ENCODE measurements around the gene TSHR.
"Not testable (repeated sequence)": the region's sequence is repeated elsewhere in the genome, so short reads cannot be mapped to it uniquely, and the experiment has no call there.

The TSHR gene

DNA sequence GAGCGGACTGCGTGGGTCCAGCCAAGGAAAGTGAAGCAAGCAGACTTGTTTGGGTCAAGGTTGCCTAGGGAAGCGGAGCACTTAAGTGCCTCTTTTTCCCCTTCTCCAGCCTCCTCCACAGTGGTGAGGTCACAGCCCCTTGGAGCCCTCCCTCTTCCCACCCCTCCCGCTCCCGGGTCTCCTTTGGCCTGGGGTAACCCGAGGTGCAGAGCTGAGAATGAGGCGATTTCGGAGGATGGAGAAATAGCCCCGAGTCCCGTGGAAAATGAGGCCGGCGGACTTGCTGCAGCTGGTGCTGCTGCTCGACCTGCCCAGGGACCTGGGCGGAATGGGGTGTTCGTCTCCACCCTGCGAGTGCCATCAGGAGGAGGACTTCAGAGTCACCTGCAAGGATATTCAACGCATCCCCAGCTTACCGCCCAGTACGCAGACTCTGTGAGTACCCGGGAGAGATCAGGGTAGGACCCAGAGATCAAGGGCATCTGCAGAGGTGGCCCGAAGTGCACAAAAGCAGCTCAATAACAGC lies at the start of gene TSHR:
TSHR (plus strand) TSS at position 206 of the 526 bp plus-strand sequence; CDS start at position 266, 60 bp downstream.
- Histone ChIP-seq H3K9me3 (ENCODE audit: control insufficient read depth in 1 of 2, low read length in 2 of 2) (no peaks in the 10 kb centered on the region), H3K4me1 (ENCODE audit: control insufficient read depth in 1 of 2, insufficient read depth in 2 of 2, low read length in 2 of 2) (peaks cover 4 to 11% of the 10 kb centered on the region in 2 donors), H3K9ac (ENCODE audit: low read depth in 1 of 2, low read length in 2 of 2) (peak within 1 kb of the TSS; percentile 41 to 69), H3K36me3 (ENCODE audit: control insufficient read depth in 1 of 2, insufficient read depth in 2 of 2, low read length in 2 of 2) (no peaks in the 10 kb centered on the region), H3K27ac (ENCODE audit: low read depth, low read length) (no peak within 1 kb of the TSS), H3K4me3 (ENCODE audit: low read depth in 1 of 2, low read length in 2 of 2) (peak within 1 kb of the TSS; percentile 67 to 74), H3K27me3 (ENCODE audit: control insufficient read depth in 1 of 2, insufficient read depth in 2 of 2, low read length in 2 of 2) (peaks cover 9 to 13% of the 10 kb centered on the region in 2 donors)

DNA sequence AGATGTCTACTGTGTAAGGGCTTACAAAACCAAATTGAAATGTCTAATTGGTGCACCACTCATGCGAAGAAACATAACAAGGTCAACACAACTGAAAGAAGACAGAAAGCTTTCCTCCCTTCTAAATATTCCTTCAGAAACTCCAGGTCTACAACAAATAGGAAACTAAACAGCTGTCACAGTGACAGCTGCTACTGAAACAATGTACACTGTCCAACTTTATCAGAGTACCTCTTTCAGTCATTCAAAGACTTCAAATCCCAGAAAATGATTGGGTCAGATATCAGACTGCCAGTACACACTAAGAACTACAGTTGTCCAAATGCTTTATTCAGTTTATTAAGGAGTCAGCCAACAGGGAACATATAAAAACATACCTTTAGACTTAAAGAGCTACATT lies 49.1 kb upstream of the TSHR start:
- no peak overlapping the region for H3K27ac ChIP-seq (ENCODE audit: low read depth, low read length)
- H3K9me3 ChIP-seq (ENCODE audit: control insufficient read depth in 1 of 2, low read length in 2 of 2) = no peaks in the 10 kb centered on the region
- H3K9ac ChIP-seq (ENCODE audit: low read depth in 1 of 2, low read length in 2 of 2) = no peak overlapping the region
- no peaks in the 10 kb centered on the region for H3K27me3 ChIP-seq (ENCODE audit: control insufficient read depth in 1 of 2, insufficient read depth in 2 of 2, low read length in 2 of 2)
- H3K36me3 ChIP-seq (ENCODE audit: control insufficient read depth in 1 of 2, insufficient read depth in 2 of 2, low read length in 2 of 2) = no peaks in the 10 kb centered on the region
- no peaks in the 10 kb centered on the region for H3K4me1 ChIP-seq (ENCODE audit: control insufficient read depth in 1 of 2, insufficient read depth in 2 of 2, low read length in 2 of 2)
- H3K4me3 ChIP-seq (ENCODE audit: low read depth in 1 of 2, low read length in 2 of 2) = no peak overlapping the region

DNA sequence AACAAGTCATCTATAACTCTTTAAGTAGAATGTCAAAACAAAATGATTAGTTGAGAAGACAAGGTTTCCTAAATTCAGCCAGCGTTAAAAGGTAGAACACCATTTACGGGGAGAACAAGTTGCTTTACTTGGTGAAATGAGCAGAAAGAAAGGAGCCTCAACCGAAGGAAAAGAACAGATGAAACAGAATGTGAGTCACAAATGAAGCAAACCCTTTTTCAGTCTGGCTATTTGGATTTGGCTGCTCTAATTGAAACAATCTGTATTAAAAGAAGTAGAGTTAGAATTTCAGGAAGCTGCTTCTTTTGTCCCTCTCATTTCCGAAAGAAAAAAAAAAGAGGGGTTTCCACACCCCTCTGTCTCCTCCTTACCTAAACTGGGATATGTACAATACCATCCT lies 48.5 kb upstream of the TSHR start:
- H3K4me3 ChIP-seq (ENCODE audit: low read depth in 1 of 2, low read length in 2 of 2) = no peak overlapping the region
- no peaks in the 10 kb centered on the region for H3K9me3 ChIP-seq (ENCODE audit: control insufficient read depth in 1 of 2, low read length in 2 of 2)
- no peaks in the 10 kb centered on the region for H3K27me3 ChIP-seq (ENCODE audit: control insufficient read depth in 1 of 2, insufficient read depth in 2 of 2, low read length in 2 of 2)
- H3K4me1 ChIP-seq (ENCODE audit: control insufficient read depth in 1 of 2, insufficient read depth in 2 of 2, low read length in 2 of 2) = no peaks in the 10 kb centered on the region
- H3K36me3 ChIP-seq (ENCODE audit: control insufficient read depth in 1 of 2, insufficient read depth in 2 of 2, low read length in 2 of 2) = no peaks in the 10 kb centered on the region
- no peak overlapping the region for H3K27ac ChIP-seq (ENCODE audit: low read depth, low read length)
- no peak overlapping the region for H3K9ac ChIP-seq (ENCODE audit: low read depth in 1 of 2, low read length in 2 of 2)

DNA sequence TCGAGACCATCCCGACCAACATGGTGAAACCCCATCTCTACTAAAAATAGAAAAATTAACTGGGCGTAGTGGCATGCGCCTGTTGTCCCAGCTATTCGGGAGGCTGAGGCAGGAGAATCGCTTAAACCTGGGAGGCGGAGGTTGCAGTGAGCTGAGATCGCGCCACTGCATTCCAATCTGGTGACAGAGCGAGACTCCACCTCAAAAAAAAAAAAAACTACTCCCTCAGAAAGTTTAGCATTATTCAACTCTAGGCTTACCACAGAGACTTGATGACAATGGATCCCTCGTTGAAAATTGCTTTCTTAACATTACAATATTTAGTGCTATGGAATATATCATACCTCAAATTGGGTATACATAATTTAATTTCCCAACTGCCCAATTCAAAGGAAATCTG lies 43.4 kb upstream of the TSHR start:
- not testable (repeated sequence) for H3K9ac ChIP-seq (ENCODE audit: low read depth in 1 of 2, low read length in 2 of 2); H3K27me3 ChIP-seq (ENCODE audit: control insufficient read depth in 1 of 2, insufficient read depth in 2 of 2, low read length in 2 of 2)

GRCh38 chr14:80919622-80920021 lies 35.8 kb upstream of the TSHR start:
- Histone ChIP-seq H3K27ac (ENCODE audit: low read depth, low read length) (no peak overlapping the region), H3K9me3 (ENCODE audit: control insufficient read depth in 1 of 2, low read length in 2 of 2) (no peaks in the 10 kb centered on the region), H3K4me1 (ENCODE audit: control insufficient read depth in 1 of 2, insufficient read depth in 2 of 2, low read length in 2 of 2) (no peaks in the 10 kb centered on the region), H3K9ac (ENCODE audit: low read depth in 1 of 2, low read length in 2 of 2) (no peak overlapping the region), H3K27me3 (ENCODE audit: control insufficient read depth in 1 of 2, insufficient read depth in 2 of 2, low read length in 2 of 2) (no peaks in the 10 kb centered on the region), H3K4me3 (ENCODE audit: low read depth in 1 of 2, low read length in 2 of 2) (no peak overlapping the region), H3K36me3 (ENCODE audit: control insufficient read depth in 1 of 2, insufficient read depth in 2 of 2, low read length in 2 of 2) (no peaks in the 10 kb centered on the region)

More for the DNA sequence above, 43.4 kb upstream of the TSHR start:
- H3K36me3 ChIP-seq (ENCODE audit: control insufficient read depth in 1 of 2, insufficient read depth in 2 of 2, low read length in 2 of 2); H3K4me1 ChIP-seq (ENCODE audit: control insufficient read depth in 1 of 2, insufficient read depth in 2 of 2, low read length in 2 of 2); H3K4me3 ChIP-seq (ENCODE audit: low read depth in 1 of 2, low read length in 2 of 2); H3K9me3 ChIP-seq (ENCODE audit: control insufficient read depth in 1 of 2, low read length in 2 of 2); H3K27ac ChIP-seq (ENCODE audit: low read depth, low read length): not testable (repeated sequence)

GRCh38 chr14:80923368-80923767 lies 32.1 kb upstream of the TSHR start:
- Histone ChIP-seq H3K4me1 (ENCODE audit: control insufficient read depth in 1 of 2, insufficient read depth in 2 of 2, low read length in 2 of 2) (no peaks in the 10 kb centered on the region), H3K27ac (ENCODE audit: low read depth, low read length) (no peak overlapping the region), H3K27me3 (ENCODE audit: control insufficient read depth in 1 of 2, insufficient read depth in 2 of 2, low read length in 2 of 2) (no peaks in the 10 kb centered on the region), H3K9me3 (ENCODE audit: control insufficient read depth in 1 of 2, low read length in 2 of 2) (no peaks in the 10 kb centered on the region), H3K36me3 (ENCODE audit: control insufficient read depth in 1 of 2, insufficient read depth in 2 of 2, low read length in 2 of 2) (no peaks in the 10 kb centered on the region), H3K9ac (ENCODE audit: low read depth in 1 of 2, low read length in 2 of 2) (no peak overlapping the region), H3K4me3 (ENCODE audit: low read depth in 1 of 2, low read length in 2 of 2) (no peak overlapping the region)

- no peaks in the 10 kb centered on the region for H3K27me3 ChIP-seq (ENCODE audit: control insufficient read depth in 1 of 2, insufficient read depth in 2 of 2, low read length in 2 of 2)
- no peak overlapping the region for H3K4me3 ChIP-seq (ENCODE audit: low read depth in 1 of 2, low read length in 2 of 2)
- H3K9me3 ChIP-seq (ENCODE audit: control insufficient read depth in 1 of 2, low read length in 2 of 2) = no peaks in the 10 kb centered on the region
- no peak overlapping the region for H3K27ac ChIP-seq (ENCODE audit: low read depth, low read length)
- no peaks in the 10 kb centered on the region for H3K36me3 ChIP-seq (ENCODE audit: control insufficient read depth in 1 of 2, insufficient read depth in 2 of 2, low read length in 2 of 2)
- no peak overlapping the region for H3K9ac ChIP-seq (ENCODE audit: low read depth in 1 of 2, low read length in 2 of 2)
- peaks cover 0 to 4% of the 10 kb centered on the region in 2 donors for H3K4me1 ChIP-seq (ENCODE audit: control insufficient read depth in 1 of 2, insufficient read depth in 2 of 2, low read length in 2 of 2)
Measured at GRCh38 chr14:80924365-80925103, 30.9 kb upstream of the TSHR start.

DNA sequence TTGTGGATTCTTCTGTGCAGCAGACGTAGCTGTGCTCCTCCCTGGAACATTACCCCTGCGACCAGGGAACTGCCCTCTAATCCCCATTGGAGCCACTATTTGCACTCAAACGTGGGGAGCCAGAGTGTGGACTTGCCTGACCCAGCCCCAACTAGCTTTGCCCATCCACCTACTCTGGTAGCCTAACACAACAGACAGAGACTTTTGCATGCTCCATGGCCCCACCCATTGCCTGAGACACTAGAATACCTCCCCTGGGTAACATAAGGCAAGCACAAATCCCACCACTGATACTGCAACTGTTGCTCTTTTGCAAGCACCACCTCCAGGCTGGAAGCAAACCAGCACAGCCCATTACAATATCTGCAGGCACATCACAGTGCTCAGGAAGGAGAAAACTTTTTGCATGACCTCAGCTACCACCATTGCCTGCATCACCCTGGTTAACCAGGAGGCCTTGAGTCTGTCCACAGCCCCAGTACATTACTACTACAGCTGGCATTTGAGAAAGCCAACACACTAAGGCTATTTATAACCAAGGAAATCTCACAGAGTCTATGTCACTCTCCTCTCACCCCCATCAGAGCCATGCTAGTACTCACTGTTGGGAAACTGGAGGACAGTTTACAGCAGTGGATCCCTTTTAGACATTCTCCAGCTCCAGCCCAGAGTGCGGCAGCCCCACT lies 28.9 kb upstream of the TSHR start:
- Histone ChIP-seq H3K9ac (ENCODE audit: low read depth in 1 of 2, low read length in 2 of 2) (no peak overlapping the region), H3K36me3 (ENCODE audit: control insufficient read depth in 1 of 2, insufficient read depth in 2 of 2, low read length in 2 of 2) (no peaks in the 10 kb centered on the region), H3K27me3 (ENCODE audit: control insufficient read depth in 1 of 2, insufficient read depth in 2 of 2, low read length in 2 of 2) (no peaks in the 10 kb centered on the region), H3K27ac (ENCODE audit: low read depth, low read length) (no peak overlapping the region), H3K4me1 (ENCODE audit: control insufficient read depth in 1 of 2, insufficient read depth in 2 of 2, low read length in 2 of 2) (peaks cover 0 to 17% of the 10 kb centered on the region in 2 donors), H3K9me3 (ENCODE audit: control insufficient read depth in 1 of 2, low read length in 2 of 2) (no peaks in the 10 kb centered on the region), H3K4me3 (ENCODE audit: low read depth in 1 of 2, low read length in 2 of 2) (no peak overlapping the region)

DNA sequence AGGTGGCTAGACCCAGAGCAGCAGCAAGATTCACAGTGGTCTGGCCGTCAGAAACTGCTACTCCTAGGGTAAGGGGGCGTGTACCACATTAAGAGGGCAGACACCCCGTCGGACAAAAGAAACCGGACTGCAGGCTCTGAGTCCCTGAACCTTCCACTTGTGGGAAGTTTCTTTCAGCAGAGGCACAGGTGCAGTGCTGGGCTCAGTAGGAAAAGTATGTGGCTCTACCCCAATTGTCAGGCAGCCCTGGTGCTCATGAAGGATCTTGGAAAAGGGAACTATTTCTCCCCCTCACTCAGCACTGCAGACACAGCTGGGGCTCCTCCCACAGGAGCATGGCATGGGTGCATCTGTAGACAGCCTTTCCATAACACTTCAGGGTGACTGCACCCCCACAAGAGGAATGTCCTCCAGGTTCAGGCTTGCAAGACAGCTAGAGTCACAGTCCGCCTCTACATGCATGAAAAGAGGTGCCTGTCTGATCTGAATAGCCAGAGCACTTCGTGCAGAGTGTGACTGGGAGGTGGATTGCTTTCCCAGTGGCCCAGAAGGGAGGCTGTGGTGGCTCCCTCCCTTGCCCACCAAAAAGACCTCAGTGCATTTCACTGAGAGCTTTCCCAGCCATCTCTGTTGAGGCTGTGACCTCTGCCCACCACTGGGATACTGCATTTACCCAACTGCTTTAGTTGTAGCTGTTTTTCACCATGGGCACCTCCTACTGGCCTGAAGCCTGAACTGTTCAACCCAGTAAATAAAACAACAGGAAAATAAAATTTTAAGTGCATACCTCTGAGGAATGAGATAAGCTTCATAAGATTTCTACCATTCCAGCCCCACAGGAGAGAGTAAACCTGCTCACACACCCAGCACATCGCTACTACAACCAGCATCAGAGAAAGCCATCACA lies 28.1 kb upstream of the TSHR start:
- Histone ChIP-seq H3K36me3 (ENCODE audit: control insufficient read depth in 1 of 2, insufficient read depth in 2 of 2, low read length in 2 of 2) (no peaks in the 10 kb centered on the region), H3K9ac (ENCODE audit: low read depth in 1 of 2, low read length in 2 of 2) (no peak overlapping the region), H3K27ac (ENCODE audit: low read depth, low read length) (no peak overlapping the region), H3K4me1 (ENCODE audit: control insufficient read depth in 1 of 2, insufficient read depth in 2 of 2, low read length in 2 of 2) (peaks cover 0 to 18% of the 10 kb centered on the region in 2 donors), H3K9me3 (ENCODE audit: control insufficient read depth in 1 of 2, low read length in 2 of 2) (no peaks in the 10 kb centered on the region), H3K4me3 (ENCODE audit: low read depth in 1 of 2, low read length in 2 of 2) (no peak overlapping the region), H3K27me3 (ENCODE audit: control insufficient read depth in 1 of 2, insufficient read depth in 2 of 2, low read length in 2 of 2) (no peaks in the 10 kb centered on the region)
